Measurements from ENCODE around the gene JARID2. TPM values are rescaled to one million over a fixed set of nuclear protein-coding genes. Genes with fewer than 3 reads are reported as not detected.

Gene JARID2
- total RNA-seq, 4 donors from 2014 or later: 12.1 to 33.8 (median 17.0) TPM

DNA sequence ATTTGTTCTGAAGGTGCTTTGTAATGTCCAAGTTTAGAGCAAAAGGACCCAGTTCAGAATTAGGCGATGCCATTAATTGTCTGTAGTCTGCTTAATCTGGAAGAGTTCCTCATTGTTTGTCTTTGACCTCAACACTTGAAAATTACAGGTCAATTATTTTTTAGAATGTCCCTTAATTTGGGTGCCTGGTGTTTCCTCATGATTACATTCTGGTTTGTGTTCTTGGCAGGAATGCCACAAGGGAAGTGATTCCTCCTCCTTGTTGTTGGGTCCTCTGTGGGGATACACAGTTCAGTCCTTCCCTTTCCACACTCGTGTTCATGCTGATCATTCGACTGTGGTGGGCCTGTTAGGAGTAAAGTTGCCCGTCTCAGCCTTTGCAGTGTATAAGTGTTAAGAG, 207.3 kb downstream of the JARID2 start:
- Histone ChIP-seq H3K4me1 (peaks cover 0 to under 1% (median 0%) of the 10 kb centered on the region in 4 donors), H3K4me3 (no peak overlapping the region), H3K27me3 (no peaks in the 10 kb centered on the region), H3K36me3 (peaks cover 0 to 6% (median 0%) of the 10 kb centered on the region in 3 donors), H3K9me3 (no peaks in the 10 kb centered on the region), H3K27ac (peak overlapping the region in 2 of 4 donors; percentile 41 to 49)
- no peak for DNase-seq
- no peak for TF ChIP-seq POLR2A (IDR thresholded peaks at IDR 0.05)
- TF ChIP-seq, protein P1, sequence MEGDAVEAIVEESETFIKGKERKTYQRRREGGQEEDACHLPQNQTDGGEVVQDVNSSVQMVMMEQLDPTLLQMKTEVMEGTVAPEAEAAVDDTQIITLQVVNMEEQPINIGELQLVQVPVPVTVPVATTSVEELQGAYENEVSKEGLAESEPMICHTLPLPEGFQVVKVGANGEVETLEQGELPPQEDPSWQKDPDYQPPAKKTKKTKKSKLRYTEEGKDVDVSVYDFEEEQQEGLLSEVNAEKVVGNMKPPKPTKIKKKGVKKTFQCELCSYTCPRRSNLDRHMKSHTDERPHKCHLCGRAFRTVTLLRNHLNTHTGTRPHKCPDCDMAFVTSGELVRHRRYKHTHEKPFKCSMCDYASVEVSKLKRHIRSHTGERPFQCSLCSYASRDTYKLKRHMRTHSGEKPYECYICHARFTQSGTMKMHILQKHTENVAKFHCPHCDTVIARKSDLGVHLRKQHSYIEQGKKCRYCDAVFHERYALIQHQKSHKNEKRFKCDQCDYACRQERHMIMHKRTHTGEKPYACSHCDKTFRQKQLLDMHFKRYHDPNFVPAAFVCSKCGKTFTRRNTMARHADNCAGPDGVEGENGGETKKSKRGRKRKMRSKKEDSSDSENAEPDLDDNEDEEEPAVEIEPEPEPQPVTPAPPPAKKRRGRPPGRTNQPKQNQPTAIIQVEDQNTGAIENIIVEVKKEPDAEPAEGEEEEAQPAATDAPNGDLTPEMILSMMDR (IDR thresholded peaks at IDR 0.05): no peak

DNA sequence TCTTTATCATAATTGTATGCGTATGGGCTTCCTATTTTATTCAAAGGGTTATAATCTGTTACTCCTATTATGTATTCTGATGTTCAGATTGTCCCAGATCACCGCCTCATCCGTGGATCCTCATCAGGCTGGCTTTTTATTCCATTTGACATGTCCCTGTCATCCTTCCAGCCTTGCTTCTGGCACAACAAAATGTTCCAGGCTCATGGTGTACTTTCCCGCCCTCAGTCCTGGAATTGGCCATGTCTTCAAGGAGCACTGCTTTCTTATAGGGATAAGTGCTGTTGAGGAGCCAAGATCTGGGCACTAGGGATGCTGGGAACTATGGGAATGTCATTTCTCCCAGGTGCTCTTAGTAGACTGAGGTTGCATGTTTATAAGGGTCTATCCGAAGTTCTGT, 207.8 kb downstream of the JARID2 start:
- Histone ChIP-seq H3K9me3 (no peaks in the 10 kb centered on the region), H3K27me3 (no peaks in the 10 kb centered on the region), H3K36me3 (peaks cover 0 to 6% (median 0%) of the 10 kb centered on the region in 3 donors), H3K4me3 (no peak overlapping the region), H3K27ac (peak overlapping the region in 2 of 4 donors; percentile 41 to 49), H3K4me1 (no peaks in the 10 kb centered on the region)
- TF ChIP-seq, protein P1 (IDR thresholded peaks at IDR 0.05): no peak
- no peak for TF ChIP-seq POLR2A (IDR thresholded peaks at IDR 0.05)
- no peak for DNase-seq

DNA sequence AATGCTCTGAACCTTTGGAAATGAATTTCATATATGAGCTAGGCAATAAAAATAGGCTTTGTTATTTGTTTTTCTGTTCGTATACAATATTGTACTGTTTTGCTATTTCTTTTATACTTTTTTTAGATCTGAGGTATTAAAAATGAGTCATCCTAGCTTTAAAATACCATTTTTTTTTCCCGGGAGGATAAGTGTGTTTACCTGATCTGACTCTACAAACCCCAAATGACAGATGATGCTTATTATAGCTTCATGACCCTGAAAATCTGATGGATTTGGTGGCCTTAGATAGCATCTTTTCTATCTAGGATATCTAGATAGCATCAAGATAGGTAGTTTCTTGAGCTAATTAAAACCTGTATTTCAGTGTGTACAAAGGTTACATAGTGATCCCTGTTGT, 210.6 kb downstream of the JARID2 start:
- no peak overlapping the region for H3K27ac ChIP-seq
- no peaks in the 10 kb centered on the region for H3K9me3 ChIP-seq
- DNase-seq: no peak
- H3K4me3 ChIP-seq: no peak overlapping the region
- H3K4me1 ChIP-seq: no peaks in the 10 kb centered on the region
- peaks cover 0 to 6% (median 0%) of the 10 kb centered on the region in 3 donors for H3K36me3 ChIP-seq
- H3K27me3 ChIP-seq: no peaks in the 10 kb centered on the region
- TF ChIP-seq POLR2A (IDR thresholded peaks at IDR 0.05): no peak
- TF ChIP-seq, protein P1 (IDR thresholded peaks at IDR 0.05): no peak

DNA sequence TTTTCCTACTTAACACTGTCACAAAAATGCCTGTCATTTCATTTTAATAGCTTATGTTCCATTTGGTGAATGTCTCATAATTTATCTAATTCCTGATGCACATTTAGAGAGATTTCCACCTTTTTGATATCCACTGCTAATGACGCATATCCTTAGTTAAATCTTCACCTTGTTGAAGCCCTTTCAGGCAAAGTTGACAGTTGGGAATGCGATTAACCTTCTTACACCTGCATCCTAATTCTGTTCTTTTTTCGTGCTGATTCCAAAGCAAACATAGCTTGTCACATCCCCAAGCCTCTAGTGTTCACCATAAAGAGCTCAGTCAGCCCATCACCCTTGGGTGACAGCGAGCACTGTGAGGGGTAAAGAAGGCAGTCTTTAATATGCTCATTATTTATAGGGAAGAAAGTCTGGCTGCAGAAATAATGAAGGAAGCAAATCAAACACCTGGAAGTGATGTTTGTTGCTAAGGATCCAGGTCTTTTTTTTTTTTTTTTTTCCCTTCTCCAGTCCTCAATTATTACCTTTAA, 211.3 kb downstream of the JARID2 start:
- no peak for DNase-seq
- H3K27ac ChIP-seq: no peak overlapping the region
- H3K4me1 ChIP-seq: no peaks in the 10 kb centered on the region
- peaks cover 0 to 5% (median 0%) of the 10 kb centered on the region in 3 donors for H3K36me3 ChIP-seq
- TF ChIP-seq, protein P1 (IDR thresholded peaks at IDR 0.05): no peak
- TF ChIP-seq POLR2A (IDR thresholded peaks at IDR 0.05): no peak
- H3K4me3 ChIP-seq: no peak overlapping the region
- no peaks in the 10 kb centered on the region for H3K9me3 ChIP-seq
- no peaks in the 10 kb centered on the region for H3K27me3 ChIP-seq

- no peaks in the 10 kb centered on the region for H3K9me3 ChIP-seq
- H3K36me3 ChIP-seq: no peaks in the 10 kb centered on the region
- H3K27ac ChIP-seq: no peak overlapping the region
- H3K27me3 ChIP-seq: no peaks in the 10 kb centered on the region
- TF ChIP-seq, protein P1 (IDR thresholded peaks at IDR 0.05): no peak
- no peak for TF ChIP-seq POLR2A (IDR thresholded peaks at IDR 0.05)
- peaks cover 0 to 4% (median 0%) of the 10 kb centered on the region in 4 donors for H3K4me1 ChIP-seq
- no peak for DNase-seq
- H3K4me3 ChIP-seq: no peak overlapping the region
Observed at GRCh38 chr6:15458021-15458459, 212.2 kb downstream of the JARID2 start.

All from Peyer's patch (tissue), 4 donors.